DOHH2 (cell line): Measurements from ENCODE around the gene CAPN2.

Experiments used
- H3F3A ChIP-seq: fragments of 200-600 bp; sonication (generic), shearing (Covaris generic); 2 replicates; pipeline ENCODE4 v1.6.0; 2016; ENCODE audit warnings: antibody characterized with exemption, mild to moderate bottlenecking; ENCODE audit not compliant: control insufficient read depth, insufficient read depth
- H3K27ac ChIP-seq: fragments of 200-600 bp; sonication (generic); 2 replicates; pipeline ENCODE4 v1.5.1; 2014; ENCODE audit warnings: low read depth, mild to moderate bottlenecking, low read length, moderate library complexity
- H3K27me3 ChIP-seq: fragments of 200-600 bp; sonication (generic); 2 replicates; pipeline ENCODE4 v1.6.1; 2014; ENCODE audit warnings: mild to moderate bottlenecking, low read length, mixed read lengths; ENCODE audit not compliant: control insufficient read depth
- H3K36me3 ChIP-seq: fragments of 200-600 bp; sonication (generic); 2 replicates; pipeline ENCODE4 v1.6.1; 2014; ENCODE audit warnings: mild to moderate bottlenecking, low read length, moderate library complexity, mixed read lengths; ENCODE audit not compliant: control insufficient read depth
- H3K4me1 ChIP-seq: fragments of 200-600 bp; sonication (generic); 2 replicates; pipeline ENCODE4 v1.6.1; 2014; ENCODE audit warnings: mild to moderate bottlenecking, low read length, mixed read lengths; ENCODE audit not compliant: control insufficient read depth
- H3K4me2 ChIP-seq: fragments of 200-600 bp; sonication (generic); 2 replicates; pipeline ENCODE4 v1.6.0; 2014; ENCODE audit warnings: mild to moderate bottlenecking, low read length, moderate library complexity
- H3K4me3 ChIP-seq: fragments of 200-600 bp; sonication (generic); 2 replicates; pipeline ENCODE4 v1.5.1; 2014; ENCODE audit warnings: mild to moderate bottlenecking, low read length, mixed read lengths
- H3K79me2 ChIP-seq: fragments of 200-600 bp; sonication (generic); 2 replicates; pipeline ENCODE4 v1.6.1; 2014; ENCODE audit warnings: mild to moderate bottlenecking, low read length, mixed read lengths; ENCODE audit not compliant: control insufficient read depth
- H3K9me2 ChIP-seq: fragments of 200-600 bp; sonication (generic); replicated peaks from 2 replicates; pipeline ENCODE4 v1.6.1; 2014; ENCODE audit warnings: mild to moderate bottlenecking, low read length, mixed read lengths; ENCODE audit not compliant: control insufficient read depth
- H3K9me3 ChIP-seq: fragments of 200-600 bp; sonication (generic); 2 replicates; pipeline ENCODE4 v1.6.1; 2014; ENCODE audit warnings: antibody characterized with exemption, low read length, mixed read lengths; ENCODE audit not compliant: control insufficient read depth, insufficient read depth
- H4K20me1 ChIP-seq: fragments of 200-600 bp; sonication (generic); 2 replicates; pipeline ENCODE4 v1.6.0; 2014; ENCODE audit warnings: low read depth, mild to moderate bottlenecking, antibody characterized with exemption, low read length, moderate library complexity; ENCODE audit not compliant: control insufficient read depth, insufficient read depth
- CTCF ChIP-seq: fragments of 200-600 bp; sonication (generic); IDR thresholded peaks from one replicate; pipeline ENCODE4 v1.5.1; 2014; ENCODE audit warnings: antibody characterized with exemption, mild to moderate bottlenecking, low read depth, low read length; ENCODE audit not compliant: poor library complexity, severe bottlenecking
- EZH2phosphoT487 ChIP-seq: fragments of 200-600 bp; sonication (generic); IDR thresholded peaks from 2 replicates; pipeline ENCODE4 v1.6.1; 2017; ENCODE audit warnings: borderline replicate concordance, mild to moderate bottlenecking, antibody characterized with exemption, low read length, moderate library complexity, mixed read lengths

CAPN2 gene

GRCh38 chr1:223780949-223781348 is 68.6 kb downstream of the CAPN2 start:
- H3K36me3 ChIP-seq: peaks cover 46% of the 10 kb centered on the region
- H3K9me3 ChIP-seq: no peaks in the 10 kb centered on the region
- H4K20me1 ChIP-seq: no peaks in the 10 kb centered on the region
- no peaks in the 10 kb centered on the region for H3F3A ChIP-seq
- H3K4me1 ChIP-seq: no peaks in the 10 kb centered on the region
- no peak overlapping the region for H3K27ac ChIP-seq
- H3K79me2 ChIP-seq: no peaks in the 10 kb centered on the region
- TF ChIP-seq CTCF (no peak), EZH2phosphoT487 (no peak)
- H3K27me3 ChIP-seq: no peaks in the 10 kb centered on the region
- no peak overlapping the region for H3K4me2 ChIP-seq
- no peak overlapping the region for H3K4me3 ChIP-seq
- no peaks in the 10 kb centered on the region for H3K9me2 ChIP-seq

GRCh38 chr1:223783676-223784075 is 71.3 kb downstream of the CAPN2 start:
- no peaks in the 10 kb centered on the region for H3K9me3 ChIP-seq
- H3K4me2 ChIP-seq: no peak overlapping the region
- no peaks in the 10 kb centered on the region for H3K4me1 ChIP-seq
- no peaks in the 10 kb centered on the region for H4K20me1 ChIP-seq
- peaks cover 37% of the 10 kb centered on the region for H3K36me3 ChIP-seq
- H3F3A ChIP-seq: no peaks in the 10 kb centered on the region
- H3K4me3 ChIP-seq: no peak overlapping the region
- H3K79me2 ChIP-seq: no peaks in the 10 kb centered on the region
- no peak overlapping the region for H3K27ac ChIP-seq
- H3K9me2 ChIP-seq: no peaks in the 10 kb centered on the region
- TF ChIP-seq EZH2phosphoT487 (no peak), CTCF (no peak)
- H3K27me3 ChIP-seq: no peaks in the 10 kb centered on the region

- H3F3A ChIP-seq: no peaks in the 10 kb centered on the region
- peaks cover 35% of the 10 kb centered on the region for H3K36me3 ChIP-seq
- H3K4me2 ChIP-seq: no peak overlapping the region
- no peaks in the 10 kb centered on the region for H3K9me3 ChIP-seq
- TF ChIP-seq CTCF (no peak), EZH2phosphoT487 (no peak)
- H3K79me2 ChIP-seq: no peaks in the 10 kb centered on the region
- H3K27ac ChIP-seq: no peak overlapping the region
- no peaks in the 10 kb centered on the region for H4K20me1 ChIP-seq
- no peaks in the 10 kb centered on the region for H3K27me3 ChIP-seq
- H3K4me3 ChIP-seq: no peak overlapping the region
- no peaks in the 10 kb centered on the region for H3K4me1 ChIP-seq
- H3K9me2 ChIP-seq: no peaks in the 10 kb centered on the region
These were observed 72.2 kb downstream of the CAPN2 start for GRCh38 chr1:223784541-223784940.

GRCh38 chr1:223785808-223786207 is 73.5 kb downstream of the CAPN2 start:
- Histone ChIP-seq H3K27ac (no peak overlapping the region), H3K36me3 (peaks cover 28% of the 10 kb centered on the region), H3K27me3 (no peaks in the 10 kb centered on the region)

More at GRCh38 chr1:223785808-223786207, 73.5 kb downstream of the CAPN2 start:
- H3K9me3 ChIP-seq: no peaks in the 10 kb centered on the region
- no peaks in the 10 kb centered on the region for H3K9me2 ChIP-seq
- H3K4me2 ChIP-seq: no peak overlapping the region
- H4K20me1 ChIP-seq: no peaks in the 10 kb centered on the region
- H3K79me2 ChIP-seq: no peaks in the 10 kb centered on the region
- H3F3A ChIP-seq: no peaks in the 10 kb centered on the region
- TF ChIP-seq EZH2phosphoT487 (no peak), CTCF (no peak)
- no peaks in the 10 kb centered on the region for H3K4me1 ChIP-seq
- no peak overlapping the region for H3K4me3 ChIP-seq
